ENCODE data around the gene OR5M3.

OR5M3 gene

GRCh38 chr11:56473252-56473651, at the start of gene OR5M3:
Gene OR5M3, minus strand, starts transcription at chr11:56473352. Its CDS starts 2,855 bp downstream, at chr11:56470497.
- H2AFZ ChIP-seq (ENCODE audit: low read depth, low read length) = no peak within 1 kb of the TSS
- H3K27me3 ChIP-seq (ENCODE audit: insufficient read depth, low read length) = no peaks in the 10 kb centered on the region
- no peaks in the 10 kb centered on the region for H3K4me1 ChIP-seq (ENCODE audit: insufficient read depth, low read length)
- H3K9me3 ChIP-seq (ENCODE audit: low read length) = no peaks in the 10 kb centered on the region
- no peaks in the 10 kb centered on the region for H3K36me3 ChIP-seq (ENCODE audit: insufficient read depth, low read length)
- no peak within 1 kb of the TSS for H3K4me3 ChIP-seq (ENCODE audit: low read length)

GRCh38 chr11:56522008-56522407, 48.9 kb upstream of the OR5M3 start:
- H3K27me3 ChIP-seq (ENCODE audit: insufficient read depth, low read length) = no peaks in the 10 kb centered on the region
- no peak overlapping the region for H2AFZ ChIP-seq (ENCODE audit: low read depth, low read length)
- H3K36me3 ChIP-seq (ENCODE audit: insufficient read depth, low read length) = no peaks in the 10 kb centered on the region
- no peaks in the 10 kb centered on the region for H3K4me1 ChIP-seq (ENCODE audit: insufficient read depth, low read length)
- no peak overlapping the region for H3K4me3 ChIP-seq (ENCODE audit: low read length)
- no peaks in the 10 kb centered on the region for H3K9me3 ChIP-seq (ENCODE audit: low read length)

- Histone ChIP-seq H2AFZ (ENCODE audit: low read depth, low read length) (no peak overlapping the region), H3K4me1 (ENCODE audit: insufficient read depth, low read length) (no peaks in the 10 kb centered on the region), H3K9me3 (ENCODE audit: low read length) (no peaks in the 10 kb centered on the region), H3K36me3 (ENCODE audit: insufficient read depth, low read length) (no peaks in the 10 kb centered on the region), H3K4me3 (ENCODE audit: low read length) (no peak overlapping the region), H3K27me3 (ENCODE audit: insufficient read depth, low read length) (no peaks in the 10 kb centered on the region)
Observed at GRCh38 chr11:56513280-56513679, 40.1 kb upstream of the OR5M3 start.

- Histone ChIP-seq H2AFZ (ENCODE audit: low read depth, low read length) (no peak overlapping the region), H3K4me1 (ENCODE audit: insufficient read depth, low read length) (no peaks in the 10 kb centered on the region)
Observed at GRCh38 chr11:56509439-56509838, 36.3 kb upstream of the OR5M3 start.

GRCh38 chr11:56497010-56497409, 23.9 kb upstream of the OR5M3 start:
- Histone ChIP-seq H3K4me1 (ENCODE audit: insufficient read depth, low read length) (no peaks in the 10 kb centered on the region), H2AFZ (ENCODE audit: low read depth, low read length) (no peak overlapping the region), H3K9me3 (ENCODE audit: low read length) (no peaks in the 10 kb centered on the region), H3K27me3 (ENCODE audit: insufficient read depth, low read length) (no peaks in the 10 kb centered on the region), H3K4me3 (ENCODE audit: low read length) (no peak overlapping the region), H3K36me3 (ENCODE audit: insufficient read depth, low read length) (no peaks in the 10 kb centered on the region)

More at GRCh38 chr11:56509439-56509838, 36.3 kb upstream of the OR5M3 start:
- H3K27me3 ChIP-seq (ENCODE audit: insufficient read depth, low read length) = no peaks in the 10 kb centered on the region
- no peaks in the 10 kb centered on the region for H3K9me3 ChIP-seq (ENCODE audit: low read length)
- no peaks in the 10 kb centered on the region for H3K36me3 ChIP-seq (ENCODE audit: insufficient read depth, low read length)
- H3K4me3 ChIP-seq (ENCODE audit: low read length) = no peak overlapping the region

- no peaks in the 10 kb centered on the region for H3K4me1 ChIP-seq (ENCODE audit: insufficient read depth, low read length)
- H3K36me3 ChIP-seq (ENCODE audit: insufficient read depth, low read length) = no peaks in the 10 kb centered on the region
- H3K9me3 ChIP-seq (ENCODE audit: low read length) = no peaks in the 10 kb centered on the region
- H3K4me3 ChIP-seq (ENCODE audit: low read length) = no peak overlapping the region
- no peak overlapping the region for H2AFZ ChIP-seq (ENCODE audit: low read depth, low read length)
- H3K27me3 ChIP-seq (ENCODE audit: insufficient read depth, low read length) = no peaks in the 10 kb centered on the region
Observed at GRCh38 chr11:56495117-56495516, 22.0 kb upstream of the OR5M3 start.

- Histone ChIP-seq H3K4me1 (ENCODE audit: insufficient read depth, low read length) (no peaks in the 10 kb centered on the region), H3K4me3 (ENCODE audit: low read length) (no peak within 1 kb of the TSS), H3K36me3 (ENCODE audit: insufficient read depth, low read length) (no peaks in the 10 kb centered on the region), H3K27me3 (ENCODE audit: insufficient read depth, low read length) (no peaks in the 10 kb centered on the region), H3K9me3 (ENCODE audit: low read length) (no peaks in the 10 kb centered on the region), H2AFZ (ENCODE audit: low read depth, low read length) (no peak within 1 kb of the TSS)
Observed at GRCh38 chr11:56491270-56491669, 18.1 kb upstream of the OR5M3 start, which contains the start of gene OR5M8. Gene OR5M8, minus strand, starts transcription at chr11:56491370. Its CDS starts 0 bp downstream, at chr11:56491370.

GRCh38 chr11:56486801-56487200, 13.6 kb upstream of the OR5M3 start:
- Histone ChIP-seq H3K9me3 (ENCODE audit: low read length) (no peaks in the 10 kb centered on the region), H3K4me1 (ENCODE audit: insufficient read depth, low read length) (no peaks in the 10 kb centered on the region), H3K36me3 (ENCODE audit: insufficient read depth, low read length) (no peaks in the 10 kb centered on the region), H3K4me3 (ENCODE audit: low read length) (no peak overlapping the region), H3K27me3 (ENCODE audit: insufficient read depth, low read length) (no peaks in the 10 kb centered on the region), H2AFZ (ENCODE audit: low read depth, low read length) (no peak overlapping the region)

- no peak overlapping the region for H2AFZ ChIP-seq (ENCODE audit: low read depth, low read length)
- H3K4me1 ChIP-seq (ENCODE audit: insufficient read depth, low read length) = no peaks in the 10 kb centered on the region
- no peak overlapping the region for H3K4me3 ChIP-seq (ENCODE audit: low read length)
- H3K27me3 ChIP-seq (ENCODE audit: insufficient read depth, low read length) = no peaks in the 10 kb centered on the region
- no peaks in the 10 kb centered on the region for H3K9me3 ChIP-seq (ENCODE audit: low read length)
- H3K36me3 ChIP-seq (ENCODE audit: insufficient read depth, low read length) = no peaks in the 10 kb centered on the region
Observed at GRCh38 chr11:56474729-56475235, 1.6 kb upstream of the OR5M3 start.

- H3K36me3 ChIP-seq (ENCODE audit: insufficient read depth, low read length) = no peaks in the 10 kb centered on the region
Observed at GRCh38 chr11:56457076-56457475, 16.1 kb downstream of the OR5M3 start.

GRCh38 chr11:56453521-56453920, 19.6 kb downstream of the OR5M3 start:
- Histone ChIP-seq H3K9me3 (ENCODE audit: low read length) (no peaks in the 10 kb centered on the region), H3K27me3 (ENCODE audit: insufficient read depth, low read length) (no peaks in the 10 kb centered on the region), H2AFZ (ENCODE audit: low read depth, low read length) (no peak overlapping the region), H3K36me3 (ENCODE audit: insufficient read depth, low read length) (no peaks in the 10 kb centered on the region), H3K4me1 (ENCODE audit: insufficient read depth, low read length) (no peaks in the 10 kb centered on the region), H3K4me3 (ENCODE audit: low read length) (no peak overlapping the region)

More at GRCh38 chr11:56457076-56457475, 16.1 kb downstream of the OR5M3 start:
- Histone ChIP-seq H3K9me3 (ENCODE audit: low read length) (no peaks in the 10 kb centered on the region), H3K27me3 (ENCODE audit: insufficient read depth, low read length) (no peaks in the 10 kb centered on the region), H3K4me1 (ENCODE audit: insufficient read depth, low read length) (no peaks in the 10 kb centered on the region), H2AFZ (ENCODE audit: low read depth, low read length) (no peak overlapping the region), H3K4me3 (ENCODE audit: low read length) (no peak overlapping the region)

All from neuron (in vitro differentiated cells).